Stomach (tissue), 9 donors: ENCODE results near the gene PKD1. TPM values are rescaled to one million over a fixed set of nuclear protein-coding genes. Genes with fewer than 3 reads are reported as not detected.

Experiments used
- DNase-seq, 2 donors: peaks; one replicate each; pipeline versions ENCODE4 v3.0.0 to v3.0.0-alpha.2; 2013 to 2019
- H3K27ac ChIP-seq, 5 donors: fragments of 200-600 bp in 4 of 5; sonication (generic) in 4 of 5; one replicate each; pipeline ENCODE4 v1.5.1; 2013 to 2019; ENCODE audit warnings: mild to moderate bottlenecking in 1 of 5, moderate library complexity in 1 of 5
- H3K27me3 ChIP-seq, 3 donors: fragments of 200-600 bp; sonication (generic); one replicate each; pipeline ENCODE4 v1.5.1; 2017 to 2019; ENCODE audit warnings: mixed run types in 1 of 3
- H3K36me3 ChIP-seq, 4 donors: fragments of 200-600 bp; sonication (generic); 1 replicate in 3 of 4; 2 replicates in 1 of 4; pipeline ENCODE4 v1.5.1; 2016 to 2019
- H3K4me1 ChIP-seq, 4 donors: fragments of 200-600 bp; sonication (generic); one replicate each; pipeline ENCODE4 v1.5.1; 2016 to 2019
- H3K4me3 ChIP-seq, 4 donors: fragments of 200-600 bp; sonication (generic) in 3 of 4; one replicate each; pipeline ENCODE4 v1.5.1; 2016 to 2019; ENCODE audit warnings: mild to moderate bottlenecking in 1 of 4
- H3K9me3 ChIP-seq, 4 donors: fragments of 200-600 bp; sonication (generic); one replicate each; pipeline ENCODE4 v1.5.1; 2016 to 2019
- CTCF ChIP-seq, 7 experiments: fragments of 450-650 bp in 4 of 7; fragments of 200-600 bp in 3 of 7; sonication (generic) in 3 of 7; IDR thresholded peaks; one replicate each; pipeline ENCODE4 v1.5.1; 2016 to 2019; ENCODE audit warnings: antibody characterized with exemption in 7 of 7, control low read depth in 2 of 7, mild to moderate bottlenecking in 1 of 7
- EP300 ChIP-seq: sonication (generic); formaldehyde crosslinking; IDR thresholded peaks from one replicate; pipeline ENCODE4 v1.6.1; 2017; ENCODE audit warnings: antibody characterized with exemption
- POLR2A ChIP-seq, 4 donors: fragments of 450-650 bp; IDR thresholded peaks; one replicate each; pipeline ENCODE4 v1.6.1; 2016; ENCODE audit warnings: antibody characterized with exemption in 4 of 4, control low read depth in 2 of 4, mild to moderate bottlenecking in 1 of 4, moderate library complexity in 1 of 4
- POLR2AphosphoS5 ChIP-seq, 3 donors: sonication (generic); formaldehyde crosslinking; IDR thresholded peaks; one replicate each; pipeline ENCODE4 v1.6.1; 2016; ENCODE audit warnings: antibody characterized with exemption in 3 of 3
- WGBS, 5 donors: extraction: QIAGEN DNeasy Blood & Tissue Kit in 3 of 5; methylation state at CpG; one replicate each; pipeline versions ENCODE4 v1.1.5 to v1.1.7; 2013 to 2018; 5-methylcytosine and 5-hydroxymethylcytosine counted together
- intact Hi-C: fragments of 100-400 bp; cut with DNase I; formaldehyde crosslinking; loops from one replicate; pipeline ENCODE4 v1.15.1; 2023; ENCODE audit warnings: low total_unique reads
- polyA plus RNA-seq, 3 donors: library from polyadenylated mRNA; stranded (reverse); fragments of 200-250 nt; gene quantifications; one replicate each; pipeline ENCODE4 v1.2.3, GENCODE V29; 2013
- total RNA-seq, 5 donors: library from RNA; depleted of rRNA; stranded (reverse); fragments of >200 nt; gene quantifications; one replicate each; pipeline versions ENCODE4 v1.1.0 to v1.2.3, GENCODE V29; 2014 to 2016
- donor health status: healthy with polysubstance abuse.
- donor health status: Bipolar disorder and iron deficiency.
- donor health status: healthy.

PKD1 gene
- total and polyA plus RNA-seq, 8 donors, result 10.4 to 776 (median 90.7) TPM

GRCh38 chr16:2175454-2175853 is 39.8 kb upstream of the PKD1 start:
- H3K36me3 ChIP-seq, result peaks cover 67 to 79% (median 78%) of the 10 kb centered on the region in 4 donors
- 91 to 97% (median 93%) methylated on average over 5 to 10 of the region's 10 CpGs for WGBS, 5 donors

GRCh38 chr16:2174396-2175131 is 38.9 kb upstream of the PKD1 start:
- DNase-seq, result no peak
- Histone ChIP-seq H3K36me3 (peaks cover 70 to 88% (median 87%) of the 10 kb centered on the region in 4 donors), H3K27me3 (peaks cover 0 to 13% (median 0%) of the 10 kb centered on the region in 3 donors), H3K9me3 (no peaks in the 10 kb centered on the region), H3K4me1 (peaks cover 0 to 13% (median 5%) of the 10 kb centered on the region in 4 donors), H3K27ac (no peak overlapping the region), H3K4me3 (no peak overlapping the region)
- intact Hi-C loops, result no loop called here
- WGBS, 5 donors, result 88 to 93% (median 89%) methylated on average over 15 to 21 of the region's 21 CpGs
- no peak for TF ChIP-seq POLR2AphosphoS5 (IDR thresholded peaks at IDR 0.05)
- no peak for TF ChIP-seq CTCF (IDR thresholded peaks at IDR 0.05)
- TF ChIP-seq POLR2A (IDR thresholded peaks at IDR 0.05), result no peak

More at GRCh38 chr16:2175454-2175853, 39.8 kb upstream of the PKD1 start:
- TF ChIP-seq EP300, result no peak
- TF ChIP-seq POLR2AphosphoS5 (IDR thresholded peaks at IDR 0.05), result no peak
- no peak for TF ChIP-seq POLR2A (IDR thresholded peaks at IDR 0.05)
- no peak overlapping the region for H3K27ac ChIP-seq
- no peaks in the 10 kb centered on the region for H3K9me3 ChIP-seq
- no peak overlapping the region for H3K4me3 ChIP-seq
- peaks cover 0 to 13% (median 5%) of the 10 kb centered on the region in 4 donors for H3K4me1 ChIP-seq
- intact Hi-C loops, result no loop called here
- H3K27me3 ChIP-seq, result peaks cover 0 to 13% (median 0%) of the 10 kb centered on the region in 3 donors
- no peak for DNase-seq

- no peaks in the 10 kb centered on the region for H3K9me3 ChIP-seq
- no peak overlapping the region for H3K27ac ChIP-seq
- WGBS, 5 donors, result 63 to 97% (median 89%) methylated on average over 2 to 4 of the region's 4 CpGs
- peaks cover 70 to 94% (median 93%) of the 10 kb centered on the region in 4 donors for H3K36me3 ChIP-seq
- no peak for DNase-seq
- H3K27me3 ChIP-seq, result peaks cover 0 to 8% (median 0%) of the 10 kb centered on the region in 3 donors
- peaks cover 0 to 13% (median 5%) of the 10 kb centered on the region in 4 donors for H3K4me1 ChIP-seq
- H3K4me3 ChIP-seq, result no peak overlapping the region
- no peak for TF ChIP-seq POLR2A (IDR thresholded peaks at IDR 0.05)
- no peak for TF ChIP-seq CTCF (IDR thresholded peaks at IDR 0.05)
- TF ChIP-seq EP300, result no peak
- no peak for TF ChIP-seq POLR2AphosphoS5 (IDR thresholded peaks at IDR 0.05)
- intact Hi-C loops, result no loop called here
Measured at GRCh38 chr16:2173916-2174315, 38.2 kb upstream of the PKD1 start.

GRCh38 chr16:2173366-2173765 is 37.7 kb upstream of the PKD1 start:
- H3K27me3 ChIP-seq, result peaks cover 0 to 4% (median 0%) of the 10 kb centered on the region in 3 donors
- H3K9me3 ChIP-seq, result no peaks in the 10 kb centered on the region
- peaks cover 0 to 9% (median 3%) of the 10 kb centered on the region in 4 donors for H3K4me1 ChIP-seq
- no peak for DNase-seq
- peaks cover 70 to 100% (median 99%) of the 10 kb centered on the region in 4 donors for H3K36me3 ChIP-seq
- no peak overlapping the region for H3K27ac ChIP-seq
- no peak overlapping the region for H3K4me3 ChIP-seq
- WGBS, 5 donors, result 88 to 92% (median 90%) methylated on average over 10 to 14 of the region's 14 CpGs
- intact Hi-C loops, result no loop called here
- TF ChIP-seq CTCF (IDR thresholded peaks at IDR 0.05) (no peak), POLR2AphosphoS5 (IDR thresholded peaks at IDR 0.05) (no peak), EP300 (no peak), POLR2A (IDR thresholded peaks at IDR 0.05) (no peak)
